IMR-90 (cell line): ENCODE measurements around the gene WDFY2. TPM values are rescaled to one million over a fixed set of nuclear protein-coding genes. Genes with fewer than 3 reads are reported as not detected.

Experiments used
- ATAC-seq: fragments of 200-7000 bp; cut with Tn5 transposase; 2 replicates; pipeline ENCODE4 v1.9.1; 2020; ENCODE audit warnings: low read depth, mild to moderate bottlenecking, moderate library complexity
- BruUV-seq: library from RNA; stranded (reverse); fragments of 400-500 nt; replicated peaks from 2 replicates; lab custom pipeline; 2021; lab: Mats Ljungman, UMichigan
- CTCF ChIA-PET: fragments of 300-600 bp; formaldehyde crosslinking; extraction: SDS; loops from one replicate; lab custom pipeline; 2021; ENCODE audit warnings: antibody characterized with exemption; lab: Yijun Ruan, JAX
- POLR2A ChIA-PET: fragments of 300-600 bp; sonication (Branson Sonifier 250); formaldehyde crosslinking; loops from one replicate; lab custom pipeline; 2022; ENCODE audit warnings: antibody characterized with exemption; ENCODE audit not compliant: unreplicated experiment; lab: Charles Lee
- DNase-seq: peaks from one replicate; pipeline ENCODE4 v3.0.0; 2013
- H2AFZ ChIP-seq: replicated peaks from 2 replicates; pipeline ENCODE3; 2013; ENCODE audit warnings: low read length, mild to moderate bottlenecking; ENCODE audit not compliant: poor library complexity
- H2AK5ac ChIP-seq: 2 replicates; pipeline ENCODE4 v1.6.1; 2013; ENCODE audit warnings: low read depth, low read length, inconsistent platforms
- H2AK9ac ChIP-seq: replicated peaks from 2 replicates; pipeline ENCODE3; 2013; ENCODE audit warnings: mild to moderate bottlenecking, low read depth, low read length, moderate library complexity; ENCODE audit not compliant: poor library complexity
- H2BK120ac ChIP-seq: 2 replicates; pipeline ENCODE4 v1.6.1; 2013; ENCODE audit warnings: low read depth, low read length, inconsistent platforms
- H2BK15ac ChIP-seq: 3 replicates; pipeline ENCODE4 v1.6.1; 2013; ENCODE audit warnings: low read depth, low read length, inconsistent platforms
- H2BK20ac ChIP-seq: 2 replicates; pipeline ENCODE4 v1.6.1; 2013; ENCODE audit warnings: low read depth, mild to moderate bottlenecking, inconsistent platforms, low read length, moderate library complexity
- H2BK5ac ChIP-seq: 2 replicates; pipeline ENCODE4 v1.6.1; 2013; ENCODE audit warnings: mild to moderate bottlenecking, low read depth, low read length, inconsistent platforms; ENCODE audit not compliant: poor library complexity, severe bottlenecking
- H3K14ac ChIP-seq: replicated peaks from 2 replicates; pipeline ENCODE4 v1.6.1; 2013; ENCODE audit warnings: low read depth, low read length, inconsistent platforms
- H3K18ac ChIP-seq: 2 replicates; pipeline ENCODE4 v1.6.1; 2013; ENCODE audit warnings: low read depth, low read length, control low read depth
- H3K23ac ChIP-seq: 2 replicates; pipeline ENCODE4 v1.6.1; 2013; ENCODE audit warnings: low read depth, low read length, inconsistent platforms
- H3K27ac ChIP-seq: 2 replicates; pipeline ENCODE4 v1.5.1; 2013; ENCODE audit warnings: mild to moderate bottlenecking, control low read depth, low read length; ENCODE audit not compliant: insufficient read depth
- H3K27me3 ChIP-seq: 2 replicates; pipeline ENCODE4 v1.6.1; 2013; ENCODE audit warnings: low read length; ENCODE audit not compliant: control insufficient read depth, insufficient read depth
- H3K36me3 ChIP-seq: 2 replicates; pipeline ENCODE4 v1.6.1; 2013; ENCODE audit warnings: low read length, mixed read lengths; ENCODE audit not compliant: control insufficient read depth, insufficient read depth
- H3K4ac ChIP-seq: 2 replicates; pipeline ENCODE4 v1.6.1; 2013; ENCODE audit warnings: low read depth, low read length, inconsistent platforms
- H3K4me1 ChIP-seq: 2 replicates; pipeline ENCODE4 v1.6.1; 2013; ENCODE audit warnings: low read length, mixed read lengths; ENCODE audit not compliant: control insufficient read depth, insufficient read depth
- H3K4me2 ChIP-seq: 2 replicates; pipeline ENCODE4 v1.6.1; 2013; ENCODE audit warnings: low read depth, mild to moderate bottlenecking, control low read depth, low read length, moderate library complexity
- H3K4me3 ChIP-seq: 2 replicates; pipeline ENCODE4 v1.5.1; 2013; ENCODE audit warnings: low read depth, mild to moderate bottlenecking, control low read depth, low read length, moderate library complexity; ENCODE audit not compliant: insufficient read depth
- H3K56ac ChIP-seq: 2 replicates; pipeline ENCODE4 v1.6.1; 2013; ENCODE audit warnings: low read length, inconsistent platforms; ENCODE audit not compliant: insufficient read depth; ENCODE audit errors: extremely low read depth
- H3K79me1 ChIP-seq, 2 experiments: 2 replicates each; pipeline ENCODE4 v1.6.1; 2013; ENCODE audit warnings: low read length in 2 of 2, inconsistent platforms in 1 of 2, low read depth in 1 of 2
- H3K9ac ChIP-seq: 2 replicates; pipeline ENCODE4 v1.6.1; 2013; ENCODE audit warnings: low read depth, low read length, control low read depth
- H3K9me1 ChIP-seq: 2 replicates; pipeline ENCODE4 v1.6.1; 2013; ENCODE audit warnings: low read length, inconsistent platforms; ENCODE audit not compliant: insufficient read depth
- H3K9me3 ChIP-seq: 2 replicates; pipeline ENCODE4 v1.6.1; 2013; ENCODE audit warnings: low read length; ENCODE audit not compliant: control insufficient read depth, insufficient read depth
- H4K20me1 ChIP-seq: 2 replicates; pipeline ENCODE4 v1.6.1; 2013; ENCODE audit warnings: low read length, inconsistent platforms; ENCODE audit not compliant: insufficient read depth
- H4K5ac ChIP-seq: 2 replicates; pipeline ENCODE4 v1.6.1; 2013; ENCODE audit warnings: mild to moderate bottlenecking, low read depth, low read length, control low read depth
- H4K8ac ChIP-seq, 2 experiments: 2 replicates each; pipeline ENCODE4 v1.6.1; 2013; ENCODE audit warnings: low read depth in 2 of 2, low read length in 2 of 2, control low read depth in 1 of 2, inconsistent platforms in 1 of 2
- H4K91ac ChIP-seq: 2 replicates; pipeline ENCODE4 v1.6.1; 2013; ENCODE audit warnings: low read depth, low read length, inconsistent platforms; ENCODE audit not compliant: insufficient read depth
- BHLHE40 ChIP-seq: fragments of 150-350 bp; IDR thresholded peaks from 2 replicates; pipeline ENCODE4 v1.6.1; 2016; ENCODE audit warnings: mild to moderate bottlenecking, low read depth, low read length
- CEBPB ChIP-seq: IDR thresholded peaks from 2 replicates; pipeline ENCODE4 v1.6.1; 2012; ENCODE audit warnings: low read depth, low read length, improper control_type of control experiment
- CHD1 ChIP-seq: IDR thresholded peaks from 2 replicates; pipeline ENCODE4 v1.6.1; 2012; ENCODE audit warnings: low read depth, low read length, improper control_type of control experiment
- FOS ChIP-seq: fragments of 150-350 bp; IDR thresholded peaks from 2 replicates; pipeline ENCODE4 v1.6.1; 2016; ENCODE audit warnings: low read depth, low read length
- MAFK ChIP-seq: IDR thresholded peaks from 2 replicates; pipeline ENCODE4 v1.6.1; 2012; ENCODE audit warnings: low read depth, low read length, improper control_type of control experiment
- MAZ ChIP-seq: IDR thresholded peaks from 2 replicates; pipeline ENCODE4 v1.6.1; 2012; ENCODE audit warnings: low read depth, mild to moderate bottlenecking, low read length, improper control_type of control experiment, moderate library complexity, borderline replicate concordance
- MXI1 ChIP-seq: IDR thresholded peaks from 2 replicates; pipeline ENCODE4 v1.6.1; 2012; ENCODE audit warnings: low read depth, mild to moderate bottlenecking, low read length, moderate library complexity, borderline replicate concordance
- NFE2L2 ChIP-seq: fragments of 150-350 bp; IDR thresholded peaks from 2 replicates; pipeline ENCODE4 v1.6.1; 2016; ENCODE audit warnings: low read depth, mild to moderate bottlenecking, low read length
- POLR2A ChIP-seq: IDR thresholded peaks from 2 replicates; pipeline ENCODE4 v1.6.1; 2012; ENCODE audit warnings: mild to moderate bottlenecking, low read depth, low read length
- RAD21 ChIP-seq: IDR thresholded peaks from 2 replicates; pipeline ENCODE4 v1.6.1; 2012; ENCODE audit warnings: low read length, improper control_type of control experiment
- RCOR1 ChIP-seq: IDR thresholded peaks from 2 replicates; pipeline ENCODE4 v1.6.1; 2012; ENCODE audit warnings: mild to moderate bottlenecking, low read length, improper control_type of control experiment; ENCODE audit not compliant: insufficient replicate concordance
- RFX5 ChIP-seq: IDR thresholded peaks from 2 replicates; pipeline ENCODE4 v1.8.0; 2012; ENCODE audit warnings: low read depth, mild to moderate bottlenecking, low read length, moderate library complexity
- WGBS, 2 experiments: methylation state at CpG; one replicate each; pipeline versions ENCODE4 v1.1.5 to v1.1.7; 2013; ENCODE audit warnings: missing lambda C conversion rate in 2 of 2; ENCODE audit not compliant: insufficient read length in 1 of 2; ENCODE audit errors: extremely low coverage in 2 of 2; 5-methylcytosine and 5-hydroxymethylcytosine counted together
- dilution Hi-C: fragments of 300-500 bp; cut with HindIII; formaldehyde crosslinking; loops from one replicate; pipeline ENCODE4 v1.14.3; 2018; ENCODE audit warnings: low sequenced_read_pairs; ENCODE audit not compliant: unreplicated experiment
- in situ Hi-C: fragments of 300-500 bp; cut with MboI; formaldehyde crosslinking; loops from 3 replicates; pipeline ENCODE4 v1.14.3; 2019; ENCODE audit warnings: low sequenced_read_pairs, inconsistent platforms, mixed read lengths
- intact Hi-C: fragments of 100-400 bp; cut with micrococcal nuclease; formaldehyde crosslinking; loops from 2 replicates; pipeline ENCODE4 v1.10.0; 2022
- polyA plus RNA-seq, 3 experiments: library from polyadenylated mRNA; depleted of rRNA; stranded (reverse); fragments of >200 nt; gene quantifications; 2 replicates each; pipeline ENCODE4 v1.2.3, GENCODE V29; 2012; ENCODE audit warnings: low replicate concordance in 1 of 3
- total RNA-seq: library from RNA; depleted of rRNA; stranded (reverse); fragments of >200 nt; gene quantifications from 2 replicates; pipeline ENCODE4 v1.2.3, GENCODE V29; 2012
- TF ChIP-seq, protein P1 (sequence below): conservative IDR thresholded peaks from 2 replicates; pipeline ENCODE4 v1.5.1; 2012; ENCODE audit warnings: mild to moderate bottlenecking, low read depth, low read length, improper control_type of control experiment
- TF ChIP-seq, protein P2 (sequence below): fragments of 150-350 bp; IDR thresholded peaks from 2 replicates; pipeline ENCODE4 v1.6.1; 2016; ENCODE audit warnings: low read depth, mild to moderate bottlenecking, low read length, moderate library complexity, borderline replicate concordance
- TF ChIP-seq, protein P3 (sequence below): fragments of 150-350 bp; IDR thresholded peaks from 2 replicates; pipeline ENCODE4 v1.6.1; 2017; ENCODE audit warnings: mild to moderate bottlenecking, antibody characterized with exemption, low read length, low read depth

The WDFY2 gene
- total and polyA plus RNA-seq, 2 of the 4 experiments (the other 2 are of a cell fraction) = 4.3 to 5.4 TPM

DNA sequence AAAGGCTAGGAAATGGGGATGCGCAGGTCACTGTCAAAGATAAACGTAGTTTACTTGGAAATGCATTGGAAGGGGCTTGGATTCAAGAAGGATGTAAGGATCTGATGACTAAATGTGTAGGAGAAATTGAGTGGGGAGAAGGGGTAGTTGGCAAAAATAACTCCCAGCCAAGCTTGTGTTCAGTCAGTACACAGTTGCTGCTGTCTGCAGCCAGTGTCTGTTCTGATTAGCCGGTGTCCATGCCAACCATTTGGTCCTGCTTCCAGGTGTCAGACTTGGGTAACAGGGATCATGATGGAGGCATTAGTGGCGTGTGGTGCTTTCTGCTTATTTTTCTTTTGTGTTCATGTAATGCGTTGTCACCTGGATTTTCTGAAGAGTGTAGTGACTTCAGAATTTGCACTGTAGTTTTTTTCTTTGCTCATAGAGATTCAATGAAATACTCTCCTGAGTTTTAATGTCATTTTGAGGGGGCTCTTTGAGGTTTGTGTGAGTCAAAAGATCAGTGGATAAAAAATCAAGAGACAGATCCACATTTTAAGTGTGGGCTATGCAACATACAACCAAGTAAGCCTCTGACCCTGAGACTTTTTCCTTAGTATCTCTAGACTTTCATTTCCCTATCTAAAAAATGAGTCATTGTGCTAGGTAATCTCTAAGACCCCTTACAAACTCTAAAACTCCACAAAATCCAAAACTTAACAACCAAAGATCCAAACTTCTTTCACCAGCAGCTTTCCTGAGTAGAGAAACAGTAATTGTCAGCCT, 103.9 kb downstream of the WDFY2 start:
- Histone ChIP-seq H2AK5ac (no peak overlapping the region), H2BK120ac (no peak overlapping the region), H3K4me2 (no peak overlapping the region), H4K20me1 (no peaks in the 10 kb centered on the region), H3K9ac (no peak overlapping the region), H3K14ac (no peak overlapping the region), H3K23ac (no peak overlapping the region), H3K4me3 (no peak overlapping the region), H4K91ac (no peak overlapping the region), H2BK15ac (no peak overlapping the region), H3K27me3 (no peaks in the 10 kb centered on the region), H2AFZ (no peak overlapping the region), H4K5ac (no peak overlapping the region), H3K4me1 (peaks cover 1% of the 10 kb centered on the region; the same call in 1 of the 2 replicates), H3K79me1 (peaks cover 43 to 53% of the 10 kb centered on the region in 2 experiments), H3K9me1 (0 out of 2 replicates have a peak, but pooled peaks cover 9% of the 10 kb centered on the region), H2AK9ac (no peak overlapping the region), H4K8ac (no peak overlapping the region), H3K18ac (no peak overlapping the region), H2BK20ac (no peak overlapping the region), H3K36me3 (no peaks in the 10 kb centered on the region), H2BK5ac (no peak overlapping the region), H3K4ac (no peak overlapping the region), H3K9me3 (no peaks in the 10 kb centered on the region), H3K27ac (no peak overlapping the region), H3K56ac (no peak overlapping the region)
- ChIA-PET CTCF (no interaction called here), POLR2A (no interaction called here)
- intact Hi-C loops = no loop called here
- in situ Hi-C loops = no loop called here
- ATAC-seq (no peak), DNase-seq (no peak)
- BruUV-seq = no TSS peak
- WGBS, 2 experiments = 90% methylated on average over 2 of the region's 5 CpGs; no CpG with 5 or more reads in 1 of the 2 experiments
- dilution Hi-C loops = no loop called here
- TF ChIP-seq CHD1 = no peak
- TF ChIP-seq, protein P1, sequence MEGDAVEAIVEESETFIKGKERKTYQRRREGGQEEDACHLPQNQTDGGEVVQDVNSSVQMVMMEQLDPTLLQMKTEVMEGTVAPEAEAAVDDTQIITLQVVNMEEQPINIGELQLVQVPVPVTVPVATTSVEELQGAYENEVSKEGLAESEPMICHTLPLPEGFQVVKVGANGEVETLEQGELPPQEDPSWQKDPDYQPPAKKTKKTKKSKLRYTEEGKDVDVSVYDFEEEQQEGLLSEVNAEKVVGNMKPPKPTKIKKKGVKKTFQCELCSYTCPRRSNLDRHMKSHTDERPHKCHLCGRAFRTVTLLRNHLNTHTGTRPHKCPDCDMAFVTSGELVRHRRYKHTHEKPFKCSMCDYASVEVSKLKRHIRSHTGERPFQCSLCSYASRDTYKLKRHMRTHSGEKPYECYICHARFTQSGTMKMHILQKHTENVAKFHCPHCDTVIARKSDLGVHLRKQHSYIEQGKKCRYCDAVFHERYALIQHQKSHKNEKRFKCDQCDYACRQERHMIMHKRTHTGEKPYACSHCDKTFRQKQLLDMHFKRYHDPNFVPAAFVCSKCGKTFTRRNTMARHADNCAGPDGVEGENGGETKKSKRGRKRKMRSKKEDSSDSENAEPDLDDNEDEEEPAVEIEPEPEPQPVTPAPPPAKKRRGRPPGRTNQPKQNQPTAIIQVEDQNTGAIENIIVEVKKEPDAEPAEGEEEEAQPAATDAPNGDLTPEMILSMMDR = no peak
- TF ChIP-seq MAFK = no peak
- no peak for TF ChIP-seq NFE2L2
- no peak for TF ChIP-seq MXI1
- TF ChIP-seq POLR2A = no peak
- TF ChIP-seq, protein P2, sequence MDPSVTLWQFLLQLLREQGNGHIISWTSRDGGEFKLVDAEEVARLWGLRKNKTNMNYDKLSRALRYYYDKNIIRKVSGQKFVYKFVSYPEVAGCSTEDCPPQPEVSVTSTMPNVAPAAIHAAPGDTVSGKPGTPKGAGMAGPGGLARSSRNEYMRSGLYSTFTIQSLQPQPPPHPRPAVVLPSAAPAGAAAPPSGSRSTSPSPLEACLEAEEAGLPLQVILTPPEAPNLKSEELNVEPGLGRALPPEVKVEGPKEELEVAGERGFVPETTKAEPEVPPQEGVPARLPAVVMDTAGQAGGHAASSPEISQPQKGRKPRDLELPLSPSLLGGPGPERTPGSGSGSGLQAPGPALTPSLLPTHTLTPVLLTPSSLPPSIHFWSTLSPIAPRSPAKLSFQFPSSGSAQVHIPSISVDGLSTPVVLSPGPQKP = no peak
- no peak for TF ChIP-seq CEBPB
- TF ChIP-seq RCOR1 = no peak
- no peak for TF ChIP-seq RAD21
- no peak for TF ChIP-seq RFX5
- no peak for TF ChIP-seq FOS
- TF ChIP-seq, protein P3, sequence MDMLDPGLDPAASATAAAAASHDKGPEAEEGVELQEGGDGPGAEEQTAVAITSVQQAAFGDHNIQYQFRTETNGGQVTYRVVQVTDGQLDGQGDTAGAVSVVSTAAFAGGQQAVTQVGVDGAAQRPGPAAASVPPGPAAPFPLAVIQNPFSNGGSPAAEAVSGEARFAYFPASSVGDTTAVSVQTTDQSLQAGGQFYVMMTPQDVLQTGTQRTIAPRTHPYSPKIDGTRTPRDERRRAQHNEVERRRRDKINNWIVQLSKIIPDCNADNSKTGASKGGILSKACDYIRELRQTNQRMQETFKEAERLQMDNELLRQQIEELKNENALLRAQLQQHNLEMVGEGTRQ = no peak
- TF ChIP-seq BHLHE40 = no peak
- TF ChIP-seq MAZ = no peak
